GM21737 (cell line): Measurements from ENCODE around the gene GPR85.
"Not testable (repeated sequence)": the region's sequence is repeated elsewhere in the genome, so short reads cannot be mapped to it uniquely, and the experiment has no call there.

Source experiments
- ATAC-seq: cut with Tn5 transposase; IDR thresholded peaks from one replicate; pipeline ENCODE4 v1.9.1; 2021; ENCODE audit warnings: mild to moderate bottlenecking, moderate library complexity; ENCODE audit not compliant: unreplicated experiment

The GPR85 gene

GRCh38 chr7:113084496-113085172 lies 2.0 kb downstream of the GPR85 start:
- ATAC-seq, result no peak

- no peak for ATAC-seq
Observed at GRCh38 chr7:113083816-113084495, 2.7 kb downstream of the GPR85 start.

GRCh38 chr7:113083132-113083815 lies 3.4 kb downstream of the GPR85 start:
- ATAC-seq, result no peak

GRCh38 chr7:113078331-113078730 lies 8.3 kb downstream of the GPR85 start:
- no peak for ATAC-seq

- ATAC-seq, result no peak
Observed at GRCh38 chr7:113076703-113077102, 9.9 kb downstream of the GPR85 start.

- peak; percentile 86 for ATAC-seq
Observed at GRCh38 chr7:113071465-113071864, 15.2 kb downstream of the GPR85 start.

- no peak for ATAC-seq
Observed at GRCh38 chr7:113062499-113062898, 24.1 kb downstream of the GPR85 start.

- no peak for ATAC-seq
Observed at GRCh38 chr7:113060100-113060499, 26.5 kb downstream of the GPR85 start.

GRCh38 chr7:113054938-113055337 lies 31.7 kb downstream of the GPR85 start:
- no peak for ATAC-seq

GRCh38 chr7:113054272-113054671 lies 32.4 kb downstream of the GPR85 start:
- ATAC-seq, result not testable (repeated sequence)

GRCh38 chr7:113049221-113049620 lies 37.4 kb downstream of the GPR85 start:
- not testable (repeated sequence) for ATAC-seq

- ATAC-seq, result no peak
Observed at GRCh38 chr7:113046453-113046852, 40.2 kb downstream of the GPR85 start.

GRCh38 chr7:113045379-113045778 lies 41.2 kb downstream of the GPR85 start:
- no peak for ATAC-seq

- no peak for ATAC-seq
Observed at GRCh38 chr7:113044394-113044793, 42.2 kb downstream of the GPR85 start.

- no peak for ATAC-seq
Observed at GRCh38 chr7:113040849-113041248, 45.8 kb downstream of the GPR85 start.

- ATAC-seq, result no peak
Observed at GRCh38 chr7:113033959-113034358, 52.7 kb downstream of the GPR85 start.
